ENCODE results near the gene TFDP2.

GRCh38 chr3:142003291-142003690, 146.1 kb downstream of the TFDP2 start:
- TF ChIP-seq CTCF (IDR thresholded peaks at IDR 0.05) = no peak
- TF ChIP-seq EZH2 (IDR thresholded peaks at IDR 0.05; ENCODE audit: borderline replicate concordance, insufficient read depth, low read depth, low read length, poor library complexity, severe bottlenecking) = no peak
